NCI-H2107 treated with DMSO at 0.1 percent for 48 hours (cell line): ENCODE results near the gene ARID4B.
"Not testable (repeated sequence)": the region's sequence is repeated elsewhere in the genome, so short reads cannot be mapped to it uniquely, and the experiment has no call there.

Experiments
- DNase-seq: peaks from one replicate; lab custom pipeline; 2025; ENCODE audit not compliant: unreplicated experiment; lab: John Stamatoyannopoulos, UW

ARID4B gene

DNA sequence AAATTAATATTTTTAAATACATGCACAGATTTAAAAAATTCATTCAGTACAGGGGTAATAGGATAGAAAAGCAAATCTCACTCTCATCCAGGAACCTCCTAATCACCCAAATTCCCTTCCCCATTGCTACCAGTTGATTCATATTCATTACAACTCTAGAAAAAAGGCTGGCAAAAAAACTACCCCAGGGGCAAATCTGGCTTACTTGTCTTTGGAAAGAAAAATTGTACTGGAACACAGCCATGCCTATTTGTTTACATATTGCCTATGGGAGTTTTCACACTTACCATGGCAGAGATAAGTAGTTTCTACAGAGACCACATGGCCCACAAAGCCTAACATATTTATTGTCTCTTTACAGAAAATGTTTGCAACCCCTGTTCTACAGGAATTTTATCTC is 158.0 kb downstream of the ARID4B start:
- no peak for DNase-seq

- DNase-seq, result no peak
Measured at GRCh38 chr1:235168375-235168774, 159.6 kb downstream of the ARID4B start.

GRCh38 chr1:235161685-235162327 is 166.2 kb downstream of the ARID4B start:
- DNase-seq, result no peak

DNA sequence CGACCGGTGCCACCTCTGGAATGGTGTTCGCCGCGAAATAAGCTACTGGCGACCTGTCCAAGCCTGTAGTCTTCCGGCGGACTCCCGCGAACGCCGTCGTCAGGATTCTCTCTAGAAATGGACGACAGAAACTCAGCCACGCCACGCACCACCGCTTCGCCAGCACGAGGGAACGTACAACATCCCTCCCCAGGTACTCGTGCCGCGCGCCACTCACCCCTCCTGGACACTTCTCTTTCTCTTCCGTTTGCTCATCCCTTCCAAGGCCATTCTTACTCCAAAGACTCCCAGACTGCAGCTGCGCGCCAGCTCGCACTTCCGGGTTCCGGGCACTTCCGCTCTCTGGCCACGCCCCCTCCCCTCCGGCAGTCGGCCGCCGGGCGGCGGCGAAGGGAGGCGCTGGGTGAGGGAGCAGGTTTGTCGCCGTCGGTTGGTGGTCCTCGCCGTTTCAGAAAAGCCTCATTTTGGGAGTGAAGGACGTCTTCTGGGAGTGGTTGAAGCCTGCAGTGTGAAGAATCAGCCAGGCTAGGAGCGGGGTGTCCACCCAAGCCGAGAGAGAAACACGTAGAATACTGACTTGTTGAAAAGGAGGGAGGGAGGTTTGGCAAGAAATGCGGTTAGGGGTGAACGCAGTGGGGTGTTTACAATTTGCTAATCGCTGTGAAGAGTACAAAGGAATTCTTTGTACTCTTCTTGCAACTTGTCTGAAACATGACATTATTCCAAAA is 166.9 kb downstream of the ARID4B start, which contains the start of gene RBM34:
TSS of gene RBM34 (minus strand) at position 294 of the 728 bp plus-strand sequence. CDS start at position 270, 24 bp downstream.
- DNase-seq, result peak; percentile 86

GRCh38 chr1:235160383-235160956 is 167.5 kb downstream of the ARID4B start:
- no peak for DNase-seq

- not testable (repeated sequence) for DNase-seq
Measured at GRCh38 chr1:235159930-235160329, 168.0 kb downstream of the ARID4B start.

DNA sequence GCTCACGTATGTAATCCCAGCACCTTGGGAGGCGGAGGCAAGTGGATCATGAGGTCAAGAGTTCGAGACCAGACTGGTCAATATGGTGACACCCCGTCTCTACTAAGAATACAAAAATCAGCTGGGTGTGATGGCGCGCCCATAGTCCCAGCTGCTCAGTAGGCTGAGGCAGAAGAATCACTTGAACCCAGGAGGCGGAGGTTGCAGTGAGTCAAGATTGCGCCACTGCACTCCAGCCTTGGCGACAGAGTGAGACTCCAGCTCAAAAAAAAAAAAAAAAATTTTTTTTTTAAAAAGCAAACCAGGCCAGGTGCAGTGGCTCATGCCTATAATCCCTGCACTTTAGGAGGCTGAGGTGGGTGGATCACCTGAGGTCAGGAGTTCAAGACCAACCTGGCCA is 168.7 kb downstream of the ARID4B start:
- not testable (repeated sequence) for DNase-seq

- DNase-seq, result no peak
Measured at GRCh38 chr1:235158680-235159079, 169.3 kb downstream of the ARID4B start.

GRCh38 chr1:235157150-235157549 is 170.8 kb downstream of the ARID4B start:
- no peak for DNase-seq

DNA sequence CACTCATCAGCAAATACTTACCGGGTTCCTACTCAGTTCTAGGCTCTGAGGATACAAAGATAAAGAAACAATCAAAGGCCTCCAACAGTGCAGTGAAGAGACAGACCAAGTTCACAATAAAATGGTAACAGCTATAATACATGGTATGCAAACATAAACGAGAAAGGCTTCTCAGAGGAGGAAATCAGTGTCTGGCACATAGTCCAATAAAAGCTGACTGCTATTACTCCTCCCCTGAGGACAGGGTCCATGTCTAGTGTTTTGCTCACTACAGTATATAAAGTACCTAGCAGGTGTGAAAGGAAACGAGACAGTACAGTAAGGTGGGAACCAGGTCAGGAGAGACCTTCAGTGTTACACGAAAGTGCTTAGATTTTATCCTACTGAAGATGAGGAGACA is 171.2 kb downstream of the ARID4B start:
- no peak for DNase-seq

DNA sequence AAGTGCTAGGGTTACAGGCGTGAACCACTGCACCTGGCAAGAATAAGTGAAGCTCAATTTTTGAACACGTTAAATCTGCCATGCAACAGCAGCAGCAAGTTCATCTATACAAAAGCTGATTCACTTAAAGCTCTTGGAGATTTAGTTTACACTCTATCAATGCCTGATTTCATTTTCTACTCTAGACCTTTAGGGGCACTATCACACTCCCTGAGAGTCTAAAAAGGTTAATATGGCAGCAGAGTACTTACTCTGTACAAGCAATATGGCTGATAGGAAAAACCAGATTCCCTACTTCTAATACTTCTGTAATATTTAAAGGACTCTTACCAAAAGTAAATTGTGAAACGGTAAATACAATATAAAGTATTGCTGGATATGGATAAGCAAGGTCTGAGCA is 171.7 kb downstream of the ARID4B start:
- DNase-seq, result no peak

- DNase-seq, result no peak
Measured at GRCh38 chr1:235152235-235152634, 175.7 kb downstream of the ARID4B start.

GRCh38 chr1:235151033-235151432 is 176.9 kb downstream of the ARID4B start:
- no peak for DNase-seq

- DNase-seq, result no peak
Measured at GRCh38 chr1:235149824-235150223, 178.2 kb downstream of the ARID4B start.

DNA sequence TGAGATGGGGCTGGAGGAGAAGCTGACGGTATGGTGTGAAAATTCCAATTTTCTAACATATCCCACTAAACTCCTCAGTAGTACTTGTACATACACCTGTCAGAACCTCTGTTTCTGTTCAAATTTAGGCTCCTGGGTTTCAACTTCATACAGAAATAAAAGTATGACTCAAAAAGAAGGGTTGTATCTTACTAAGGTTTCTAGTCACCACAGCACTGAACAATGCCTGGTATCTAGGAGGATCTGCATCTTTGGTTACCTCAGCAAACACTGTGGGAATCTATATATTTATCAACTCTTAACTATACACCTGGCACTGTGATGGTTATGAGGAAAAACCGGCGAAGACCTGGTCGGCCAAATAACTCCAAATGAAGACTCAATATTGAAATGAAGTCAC is 180.7 kb downstream of the ARID4B start:
- DNase-seq, result no peak

GRCh38 chr1:235145639-235146038 is 182.3 kb downstream of the ARID4B start:
- DNase-seq, result no peak

GRCh38 chr1:235142991-235143390 is 185.0 kb downstream of the ARID4B start:
- no peak for DNase-seq

- DNase-seq, result no peak
Measured at GRCh38 chr1:235139315-235139714, 188.7 kb downstream of the ARID4B start.

DNA sequence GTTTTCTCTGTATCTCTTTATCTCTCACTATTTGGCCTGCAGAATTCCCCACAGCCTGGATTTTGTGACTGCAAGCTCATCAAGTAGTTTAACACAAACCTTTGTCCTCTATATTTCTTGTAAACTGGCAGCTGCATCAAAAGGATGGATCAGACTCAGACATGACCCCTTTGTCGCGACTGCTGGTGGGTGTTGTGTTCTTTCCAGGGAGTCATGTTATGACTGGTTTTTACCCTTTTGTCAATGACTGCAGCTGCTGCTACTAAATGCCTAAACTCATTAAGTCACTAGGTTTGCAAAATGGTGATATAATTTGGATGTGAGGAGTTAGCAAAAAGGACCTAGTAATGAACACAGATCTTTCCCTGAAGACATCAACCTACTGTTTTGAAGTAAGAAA is 189.2 kb downstream of the ARID4B start:
- no peak for DNase-seq

GRCh38 chr1:235136111-235136510 is 191.9 kb downstream of the ARID4B start:
- DNase-seq, result no peak

GRCh38 chr1:235134171-235134570 is 193.8 kb downstream of the ARID4B start:
- DNase-seq, result no peak

GRCh38 chr1:235133086-235133485 is 194.9 kb downstream of the ARID4B start:
- DNase-seq, result no peak
